ENCODE results near the gene SZRD1.

Gene SZRD1

DNA sequence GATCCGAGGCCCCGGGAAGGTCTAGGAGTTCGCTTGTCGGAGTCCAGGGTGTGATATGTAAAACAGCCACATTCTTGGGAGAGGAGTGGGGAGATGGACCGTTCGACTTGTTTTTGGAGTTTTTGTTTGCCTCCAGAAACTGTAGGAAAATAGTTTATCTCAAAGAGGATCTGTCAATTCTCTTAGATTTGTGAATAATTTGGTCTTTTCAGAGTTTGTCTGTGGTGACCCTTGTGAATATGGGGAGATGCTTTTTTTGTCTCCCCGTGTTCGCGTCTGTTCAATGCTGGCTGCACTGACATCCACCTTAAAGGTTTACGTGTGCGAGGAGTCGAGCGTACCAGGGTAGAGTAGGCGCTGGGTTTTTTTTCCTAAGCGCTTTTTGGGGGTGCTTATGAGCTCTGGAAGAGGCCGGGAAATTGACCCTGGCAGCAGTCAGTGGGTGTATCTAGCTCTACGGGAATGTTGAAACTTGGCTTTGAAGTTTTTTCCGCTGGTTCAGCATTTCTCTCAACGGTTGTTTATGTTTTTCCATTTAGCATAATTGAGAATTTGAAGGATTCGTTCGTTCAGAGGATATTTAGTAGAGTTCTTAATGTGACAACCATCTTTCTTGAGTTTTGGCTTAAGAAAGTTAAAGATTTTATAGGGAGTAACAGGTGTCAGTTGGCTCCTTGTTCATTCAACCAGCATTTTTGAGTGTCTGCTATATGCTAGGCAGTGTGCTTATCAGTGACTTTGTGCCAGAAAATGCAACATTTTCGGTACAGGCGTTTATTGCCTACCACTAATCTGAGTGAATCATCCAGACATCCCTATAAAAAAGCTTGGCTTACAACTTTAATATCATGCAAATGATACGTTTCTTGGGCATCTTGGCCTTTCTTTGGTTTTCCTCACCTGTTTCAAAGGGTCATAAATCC is 1.2 kb downstream of the SZRD1 start:
- DNase-seq (ENCODE audit: low read depth): no peak

GRCh38 chr1:16369821-16370220 is 2.8 kb downstream of the SZRD1 start:
- DNase-seq (ENCODE audit: low read depth): no peak

- no peak for DNase-seq (ENCODE audit: low read depth)
Observed at GRCh38 chr1:16371725-16372124, 4.7 kb downstream of the SZRD1 start.

DNA sequence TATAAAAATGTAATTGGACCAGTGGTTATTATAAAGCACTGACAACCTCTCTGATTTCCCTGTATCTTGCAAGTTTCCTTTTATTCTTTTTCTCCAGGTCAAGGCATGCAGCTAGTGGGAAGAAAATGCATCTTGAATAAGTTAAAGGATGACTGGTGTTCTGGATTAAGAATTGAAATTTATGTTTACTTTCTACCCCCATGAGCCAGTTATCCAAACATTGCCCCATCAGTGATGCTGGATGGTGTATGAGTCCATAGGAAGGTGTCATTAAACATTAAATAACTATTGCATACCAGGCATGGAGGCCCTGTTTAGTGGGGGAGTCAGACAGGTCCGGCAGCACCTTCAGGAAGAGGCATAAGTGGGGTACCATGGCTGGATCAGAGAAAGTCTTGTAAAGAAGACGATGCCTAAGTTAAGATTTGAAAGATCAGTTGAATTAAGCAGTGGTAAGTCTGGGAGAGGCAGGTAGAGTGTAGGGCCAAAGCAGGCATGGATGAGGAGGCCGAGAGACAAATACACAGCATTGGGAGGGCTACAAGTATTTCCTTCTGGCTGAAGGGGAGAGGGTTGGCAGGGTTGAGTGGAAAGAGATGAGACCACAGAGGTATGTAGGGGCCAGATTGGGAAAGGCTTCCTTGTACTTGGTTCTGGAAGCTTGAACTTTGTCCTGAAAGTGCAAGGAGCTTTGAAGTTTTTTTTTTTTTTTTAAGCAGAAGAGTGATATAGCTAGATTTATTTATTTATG is 5.7 kb downstream of the SZRD1 start:
- DNase-seq (ENCODE audit: low read depth): no peak

DNA sequence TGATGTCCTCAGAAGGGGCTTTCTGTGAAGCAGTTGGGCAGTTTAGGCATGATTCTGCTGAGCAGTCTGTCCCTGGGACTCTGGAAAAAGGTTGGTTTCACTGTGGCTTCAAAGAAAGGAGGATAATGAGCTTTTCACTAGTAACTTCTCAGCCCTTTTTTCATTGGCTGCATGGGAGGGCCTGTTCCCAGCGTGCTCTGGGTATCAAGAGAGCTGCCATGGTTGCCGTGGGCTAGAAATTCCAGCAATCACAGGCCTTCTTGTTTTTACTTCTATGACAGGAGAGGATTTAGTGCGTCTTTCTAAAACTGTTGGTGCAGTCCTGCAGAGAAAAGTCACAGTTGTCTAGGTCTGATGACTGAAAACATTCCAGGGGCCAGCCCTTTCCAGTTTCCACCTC is 7.2 kb downstream of the SZRD1 start:
- no peak for DNase-seq (ENCODE audit: low read depth)

DNA sequence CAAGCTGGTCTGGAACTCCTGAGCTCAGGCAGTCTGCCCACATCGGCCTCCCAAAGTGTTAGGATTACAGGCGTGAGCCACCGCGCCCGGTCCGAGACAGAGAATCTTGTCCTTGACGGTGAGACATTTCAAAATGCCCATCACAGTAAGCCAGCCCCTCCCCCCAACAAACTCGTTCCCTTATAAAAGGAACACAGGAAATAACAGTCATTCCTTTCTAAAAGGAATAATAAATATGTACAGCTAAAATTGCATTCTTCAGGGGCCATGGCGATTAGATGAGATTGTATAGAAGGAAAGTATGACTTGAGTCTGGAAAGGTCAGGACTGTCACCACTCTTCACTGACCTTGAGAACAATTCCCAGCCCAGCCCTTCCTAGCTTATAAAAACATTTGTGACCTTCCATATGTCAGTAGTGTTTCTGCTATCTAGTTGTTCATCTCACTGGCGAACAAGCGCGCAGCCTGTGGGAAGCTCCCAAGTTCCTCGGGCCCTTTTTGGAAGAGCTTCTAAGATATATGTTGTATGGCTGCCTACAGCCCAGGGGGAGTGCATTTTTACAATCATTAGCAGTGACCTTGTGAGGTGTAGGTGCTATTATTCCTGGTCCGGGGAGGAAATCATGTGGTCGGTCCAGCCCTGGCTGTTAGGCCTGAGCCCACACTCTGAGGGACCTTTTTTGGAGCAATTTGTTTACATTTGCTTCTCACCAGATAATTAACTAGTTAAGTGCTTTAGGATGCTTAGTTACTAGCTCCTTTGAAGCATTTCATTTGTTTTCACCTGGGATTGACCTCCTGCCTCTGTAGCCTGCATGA is 8.7 kb downstream of the SZRD1 start:
- no peak for DNase-seq (ENCODE audit: low read depth)

DNA sequence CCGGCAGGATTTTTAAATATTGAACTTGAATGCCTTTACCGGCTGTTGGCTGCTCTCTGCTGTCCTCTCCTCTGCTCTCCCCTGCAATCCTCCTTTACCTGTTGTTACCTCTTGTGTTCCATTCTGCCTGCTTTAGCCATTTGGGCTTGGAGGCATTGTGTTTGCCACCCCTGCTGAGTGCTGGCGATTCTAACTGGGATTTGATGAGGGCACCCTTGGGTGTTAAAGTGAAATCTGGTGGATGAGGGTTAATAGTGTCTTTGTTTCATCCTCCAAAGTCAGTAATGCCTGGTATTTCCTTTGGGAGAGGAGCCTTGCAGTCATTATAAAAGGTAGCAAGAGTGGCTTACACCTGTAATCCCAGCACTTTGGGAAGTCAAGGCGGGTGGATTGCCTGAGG is 9.9 kb downstream of the SZRD1 start:
- no peak for DNase-seq (ENCODE audit: low read depth)

DNA sequence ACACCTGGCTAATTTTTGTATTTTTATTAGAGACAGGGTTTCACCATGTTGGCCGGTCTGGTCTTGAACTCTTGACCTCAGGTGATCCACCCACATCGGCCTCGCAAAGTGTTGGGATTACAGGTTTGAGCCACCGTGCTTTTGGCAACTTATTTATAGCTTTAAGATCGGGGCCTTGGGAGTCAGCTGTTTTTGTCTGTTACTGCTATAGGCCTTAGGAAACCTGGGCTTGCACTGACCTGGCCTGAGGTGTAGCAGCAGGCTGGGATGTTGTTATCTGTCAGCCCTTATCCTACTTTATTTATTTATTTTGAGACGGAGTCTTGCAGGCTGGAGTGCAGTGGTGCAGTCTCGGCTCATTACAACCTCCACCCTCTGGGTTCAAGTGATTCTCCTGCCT is 11.4 kb downstream of the SZRD1 start:
- DNase-seq (ENCODE audit: low read depth): no peak

DNA sequence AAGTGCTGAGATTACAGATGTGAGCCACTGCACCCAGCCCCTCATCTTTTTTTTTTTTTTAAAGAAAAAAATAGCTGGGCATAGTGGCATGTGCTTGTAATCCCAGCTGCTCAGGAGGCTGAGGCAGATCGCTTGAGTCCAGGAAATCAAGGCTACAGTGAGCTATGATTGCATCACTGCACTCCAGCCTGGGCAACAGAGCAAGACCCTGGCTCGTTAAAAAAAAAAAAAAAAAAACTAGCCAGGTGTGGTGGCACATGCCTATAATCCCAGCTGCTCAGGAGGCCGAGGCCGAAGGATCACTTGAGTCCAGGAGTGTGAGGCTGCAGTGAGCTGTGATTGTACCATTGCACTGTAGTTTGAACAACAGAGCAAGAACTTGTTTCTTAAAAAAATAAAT is 13.8 kb downstream of the SZRD1 start:
- no peak for DNase-seq (ENCODE audit: low read depth)

GRCh38 chr1:16383888-16384287 is 16.8 kb downstream of the SZRD1 start:
- DNase-seq (ENCODE audit: low read depth): no peak

GRCh38 chr1:16385659-16386453 is 18.8 kb downstream of the SZRD1 start:
- DNase-seq (ENCODE audit: low read depth): no peak

DNA sequence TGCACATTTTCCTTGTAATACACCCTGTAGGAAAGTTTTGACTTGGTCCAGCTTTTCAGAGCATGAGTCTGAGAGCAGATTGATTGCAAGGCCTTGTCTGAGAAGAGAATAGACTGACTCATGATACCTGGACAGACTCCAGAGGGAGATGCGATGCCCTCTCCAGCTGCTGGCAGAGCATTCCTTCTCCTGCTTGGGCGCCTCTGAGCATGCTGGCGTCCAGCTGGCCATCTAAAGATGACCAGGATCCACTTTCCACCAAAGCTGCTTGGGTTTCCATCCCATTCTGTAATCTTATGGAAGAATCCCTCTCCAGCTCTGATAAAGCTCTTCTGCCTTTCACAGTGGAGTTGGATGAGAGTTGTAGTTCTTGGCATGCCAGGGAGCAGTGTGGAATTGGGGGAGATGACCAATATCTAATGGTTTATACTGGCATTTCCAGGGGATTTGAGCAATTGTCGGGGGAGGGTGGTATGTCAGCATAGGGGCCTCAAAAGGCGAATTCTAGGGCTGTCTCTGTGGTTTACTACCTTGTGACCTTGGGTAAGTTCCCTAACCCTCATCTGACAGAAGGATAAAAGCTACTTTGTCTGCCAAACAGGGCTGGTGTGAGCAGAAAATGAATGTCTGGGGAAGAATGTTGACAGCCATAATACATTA is 19.5 kb downstream of the SZRD1 start:
- no peak for DNase-seq (ENCODE audit: low read depth)

DNA sequence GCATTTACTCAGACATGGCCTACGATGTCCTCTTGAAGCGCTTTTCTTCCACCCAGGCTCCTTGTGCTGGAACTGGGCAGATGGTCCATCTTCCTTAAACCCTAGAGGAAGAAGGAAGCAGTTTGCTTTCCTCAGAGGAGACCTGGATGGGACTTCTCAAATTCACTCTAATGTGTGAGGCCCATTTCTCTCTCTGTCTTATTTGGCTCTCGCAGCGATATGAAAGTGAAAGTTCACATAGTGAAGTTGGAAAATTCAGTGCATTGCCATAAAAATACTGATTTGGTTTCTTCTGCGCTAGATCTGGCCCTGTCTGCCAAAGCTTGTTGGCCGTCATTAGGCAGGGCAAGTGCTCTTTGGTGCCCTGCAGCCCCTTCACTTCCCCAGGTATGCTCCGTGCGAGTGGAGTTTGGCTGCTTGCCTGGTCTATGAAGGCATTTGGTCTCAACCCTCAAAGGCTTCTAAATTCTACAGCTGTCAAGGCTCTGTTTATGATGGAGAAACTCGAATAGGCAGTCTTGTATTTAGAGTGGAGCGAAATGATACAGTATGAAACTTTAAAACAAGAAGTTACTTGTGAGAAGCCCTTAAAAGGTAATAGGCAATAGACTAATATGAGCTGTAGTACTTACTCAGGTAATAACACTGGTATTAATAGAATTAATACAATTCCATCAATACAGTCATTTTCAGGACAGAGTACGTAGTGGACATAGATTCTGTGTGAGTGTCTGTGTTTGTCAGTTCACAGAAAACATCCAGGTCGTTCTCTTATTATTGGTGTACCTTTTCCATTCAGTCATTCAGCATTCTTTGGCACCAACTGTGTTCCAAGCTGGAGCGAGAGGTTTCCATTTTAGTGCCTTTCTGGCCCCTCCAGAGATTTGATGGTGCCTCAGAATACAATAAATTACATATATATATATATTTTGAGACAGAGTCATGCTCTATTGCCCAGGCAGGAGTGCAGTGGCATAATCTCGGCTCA is 20.5 kb downstream of the SZRD1 start:
- DNase-seq (ENCODE audit: low read depth): no peak

DNA sequence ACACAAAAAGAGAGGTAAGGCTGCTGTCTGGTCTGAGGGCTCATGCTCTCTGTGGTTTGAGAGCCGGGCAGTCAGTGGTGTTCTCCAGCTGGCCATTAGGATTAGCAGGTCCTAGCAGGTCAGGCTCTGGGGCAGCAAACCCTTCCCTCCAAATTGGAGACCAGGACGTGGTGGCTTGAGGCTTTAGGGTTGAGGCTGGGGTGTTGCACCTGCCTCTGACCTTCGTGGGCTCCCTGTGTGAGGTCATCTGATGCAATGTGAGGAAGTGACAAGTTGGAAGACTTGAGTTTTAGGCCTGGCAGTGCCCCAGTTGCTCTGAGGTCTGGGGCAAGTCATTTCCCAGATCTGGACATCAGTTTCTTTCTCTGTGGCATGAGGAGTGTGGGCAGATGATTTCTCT is 24.4 kb downstream of the SZRD1 start:
- DNase-seq (ENCODE audit: low read depth): no peak

GRCh38 chr1:16392740-16393569 is 25.9 kb downstream of the SZRD1 start:
- DNase-seq (ENCODE audit: low read depth): no peak

DNA sequence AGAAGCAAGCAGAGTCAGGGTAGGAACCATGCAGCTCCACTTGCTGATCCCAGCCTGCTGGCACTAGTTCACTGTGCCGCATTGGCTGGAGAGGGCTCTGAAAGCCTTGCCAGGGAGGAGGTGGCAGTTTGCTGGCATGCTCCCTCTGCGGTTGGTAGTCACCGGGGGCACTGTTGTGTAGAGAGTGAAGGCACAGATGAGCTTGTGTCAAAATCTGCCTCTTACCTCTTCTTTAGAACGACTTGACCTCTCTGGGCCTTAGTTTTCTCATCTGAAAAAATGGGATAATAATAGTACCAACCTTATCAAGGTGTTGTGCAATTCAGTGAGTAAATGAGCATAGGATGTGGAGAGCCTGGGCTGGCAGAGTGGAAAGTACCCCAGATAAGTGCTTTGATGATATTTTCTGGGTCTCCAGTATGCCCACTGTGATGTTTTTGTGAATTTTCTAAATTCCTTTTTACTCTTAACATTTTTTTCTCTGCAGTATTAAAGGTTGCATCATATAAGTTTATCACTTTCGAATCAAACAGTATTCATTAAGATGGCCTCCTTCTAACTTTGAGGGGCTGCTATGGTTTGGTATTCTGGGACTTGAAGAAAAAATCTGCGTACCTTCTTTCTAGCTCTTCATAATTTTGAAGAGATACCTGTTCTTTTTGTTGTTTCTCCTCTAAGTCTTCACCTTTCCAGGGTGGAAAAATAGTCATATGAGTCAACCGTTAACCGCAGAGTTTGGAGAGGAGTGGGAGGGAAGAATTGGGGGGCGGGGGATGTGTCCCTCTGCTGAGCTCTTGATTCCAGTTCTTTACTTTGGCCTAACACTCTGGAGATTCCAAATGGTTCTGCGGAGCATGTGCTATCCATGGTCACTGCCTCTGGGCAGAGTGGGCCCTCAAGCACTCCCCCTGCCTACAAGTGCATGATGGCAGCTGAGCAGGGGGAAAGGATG is 26.8 kb downstream of the SZRD1 start:
- no peak for DNase-seq (ENCODE audit: low read depth)

DNA sequence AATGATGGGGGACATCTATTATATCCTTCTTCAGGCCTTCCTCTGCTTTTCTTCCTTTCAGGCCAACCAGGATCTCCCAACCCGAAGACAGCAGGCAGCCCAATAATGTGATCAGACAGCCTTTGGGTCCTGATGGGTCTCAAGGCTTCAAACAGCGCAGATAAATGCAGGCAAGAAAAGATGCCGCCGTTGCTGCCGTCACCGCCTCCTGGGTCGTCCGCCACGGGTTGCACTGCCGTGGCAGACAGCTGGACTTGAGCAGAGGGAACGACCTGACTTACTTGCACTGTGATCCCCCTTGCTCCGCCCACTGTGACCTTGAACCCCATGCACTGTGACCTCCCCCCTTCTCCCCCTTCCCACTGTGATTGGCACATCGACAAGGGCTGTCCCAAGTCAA is 27.9 kb downstream of the SZRD1 start:
- DNase-seq (ENCODE audit: low read depth): no peak

DNA sequence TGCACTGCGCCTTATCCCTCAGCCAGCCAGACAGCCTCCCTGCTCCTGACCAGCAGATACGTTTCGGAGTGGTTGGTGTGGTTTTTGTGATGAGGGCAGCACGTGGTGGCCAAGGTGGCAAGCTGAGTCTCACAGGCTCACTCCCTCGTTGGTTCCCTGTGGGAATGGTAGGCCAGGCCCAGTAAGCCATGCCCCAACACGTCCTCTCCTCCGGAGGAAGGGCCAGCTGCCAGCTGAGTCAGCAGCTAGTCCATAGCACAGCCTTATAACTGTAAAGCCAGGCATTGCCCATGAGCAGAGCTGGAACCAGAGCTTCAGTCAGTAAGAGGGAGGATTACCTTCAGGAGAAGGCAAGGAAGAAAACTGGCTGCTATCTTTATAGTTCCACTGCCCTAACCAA is 29.5 kb downstream of the SZRD1 start:
- no peak for DNase-seq (ENCODE audit: low read depth)
